ENCODE measurements around the gene ZNF367. TPM values are rescaled to one million over a fixed set of nuclear protein-coding genes. Genes with fewer than 3 reads are reported as not detected.
"Not testable (repeated sequence)": the region's sequence is repeated elsewhere in the genome, so short reads cannot be mapped to it uniquely, and the experiment has no call there.

The ZNF367 gene
- total RNA-seq, 2 experiments from 2014 or later = 29.3 to 30.1 TPM

GRCh38 chr9:96367943-96368342 is 50.2 kb downstream of the ZNF367 start:
- DNase-seq (no peak), ATAC-seq (no peak)
- no peaks in the 10 kb centered on the region for H3K27me3 Mint-ChIP-seq
- H3K36me3 Mint-ChIP-seq (ENCODE audit: low read depth) = no peaks in the 10 kb centered on the region
- TF ChIP-seq CTCF (IDR thresholded peaks at IDR 0.05) = no peak
- no peaks in the 10 kb centered on the region for H3K9me3 Mint-ChIP-seq
- ChIA-PET CTCF (interaction anchor here (0.6 kb wide), 1 partner anchor 233 kb away, joined by 3 read pairs; no protein-coding TSS in a partner anchor), POLR2A (interaction anchor here (0.7 kb wide), 1 partner anchor 75 kb away, joined by 3 read pairs; no protein-coding TSS in a partner anchor)
- no peak overlapping the region for H3K4me3 Mint-ChIP-seq
- no peak overlapping the region for H3K27ac Mint-ChIP-seq
- H3K4me1 Mint-ChIP-seq (ENCODE audit: low read depth) = no peaks in the 10 kb centered on the region
- intact Hi-C loops (cut with micrococcal nuclease) = no loop called here

- CTCF ChIA-PET = no interaction called here
- POLR2A ChIA-PET = no interaction called here
- H3K27ac Mint-ChIP-seq = no peak overlapping the region
Observed at GRCh38 chr9:96363175-96363967, 54.8 kb downstream of the ZNF367 start.

GRCh38 chr9:96362119-96362518 is 56.1 kb downstream of the ZNF367 start:
- intact Hi-C loops (cut with micrococcal nuclease); CTCF ChIA-PET; POLR2A ChIA-PET; ATAC-seq; H3K36me3 Mint-ChIP-seq (ENCODE audit: low read depth); H3K27me3 Mint-ChIP-seq; DNase-seq; H3K27ac Mint-ChIP-seq; H3K4me3 Mint-ChIP-seq; H3K9me3 Mint-ChIP-seq; H3K4me1 Mint-ChIP-seq (ENCODE audit: low read depth): not testable (repeated sequence)

More at GRCh38 chr9:96363175-96363967, 54.8 kb downstream of the ZNF367 start:
- no peaks in the 10 kb centered on the region for H3K36me3 Mint-ChIP-seq (ENCODE audit: low read depth)
- DNase-seq = no peak
- no peaks in the 10 kb centered on the region for H3K27me3 Mint-ChIP-seq
- ATAC-seq = no peak
- H3K4me1 Mint-ChIP-seq (ENCODE audit: low read depth) = no peaks in the 10 kb centered on the region
- H3K4me3 Mint-ChIP-seq = no peak overlapping the region
- no peaks in the 10 kb centered on the region for H3K9me3 Mint-ChIP-seq
- intact Hi-C loops (cut with micrococcal nuclease) = no loop called here
- no peak for TF ChIP-seq CTCF (IDR thresholded peaks at IDR 0.05)

- TF ChIP-seq CTCF (IDR thresholded peaks at IDR 0.05) = no peak
- Mint-ChIP-seq H3K4me3 (no peak overlapping the region), H3K4me1 (ENCODE audit: low read depth) (no peaks in the 10 kb centered on the region), H3K36me3 (ENCODE audit: low read depth) (no peaks in the 10 kb centered on the region), H3K9me3 (no peaks in the 10 kb centered on the region), H3K27ac (no peak overlapping the region), H3K27me3 (no peaks in the 10 kb centered on the region)
- intact Hi-C loops (cut with micrococcal nuclease) = no loop called here
- CTCF ChIA-PET = no interaction called here
- DNase-seq (no peak), ATAC-seq (no peak)
- POLR2A ChIA-PET = no interaction called here
Observed at GRCh38 chr9:96361668-96362067, 56.5 kb downstream of the ZNF367 start.

GRCh38 chr9:96360976-96361375 is 57.2 kb downstream of the ZNF367 start:
- H3K4me3 Mint-ChIP-seq = no peak overlapping the region
- POLR2A ChIA-PET = no interaction called here
- TF ChIP-seq CTCF (IDR thresholded peaks at IDR 0.05) = no peak
- CTCF ChIA-PET = no interaction called here
- ATAC-seq (no peak), DNase-seq (no peak)
- intact Hi-C loops (cut with micrococcal nuclease) = no loop called here
- H3K9me3 Mint-ChIP-seq = no peaks in the 10 kb centered on the region
- no peak overlapping the region for H3K27ac Mint-ChIP-seq
- H3K27me3 Mint-ChIP-seq = no peaks in the 10 kb centered on the region
- no peaks in the 10 kb centered on the region for H3K4me1 Mint-ChIP-seq (ENCODE audit: low read depth)
- H3K36me3 Mint-ChIP-seq (ENCODE audit: low read depth) = no peaks in the 10 kb centered on the region

GRCh38 chr9:96360523-96360922 is 57.6 kb downstream of the ZNF367 start:
- H3K4me1 Mint-ChIP-seq (ENCODE audit: low read depth); H3K4me3 Mint-ChIP-seq; CTCF ChIA-PET: not testable (repeated sequence)

More at GRCh38 chr9:96360523-96360922, 57.6 kb downstream of the ZNF367 start:
- ATAC-seq; POLR2A ChIA-PET; DNase-seq; H3K9me3 Mint-ChIP-seq; H3K36me3 Mint-ChIP-seq (ENCODE audit: low read depth); H3K27ac Mint-ChIP-seq; H3K27me3 Mint-ChIP-seq; intact Hi-C loops (cut with micrococcal nuclease): not testable (repeated sequence)

Measured in activated CD8-positive, alpha-beta T cell treated with anti-CD3 and anti-CD28 coated beads for 36 hours (primary cell).